Spleen (tissue), 11 donors: ENCODE data around the gene SPP1. TPM values are rescaled to one million over a fixed set of nuclear protein-coding genes. Genes with fewer than 3 reads are reported as not detected.

Experiments
- DNase-seq: peaks from one replicate; pipeline ENCODE4 v3.0.0-alpha.2; 2020
- H3K27ac ChIP-seq, 8 donors: fragments of 200-600 bp; sonication (generic) in 7 of 8; 1 replicate in 4 of 8; 2 replicates in 4 of 8; pipeline versions ENCODE4 v1.5.0 to v1.8.0; 2016 to 2021; ENCODE audit warnings: inconsistent platforms in 4 of 8, mild to moderate bottlenecking in 4 of 8, moderate library complexity in 1 of 8
- H3K27me3 ChIP-seq, 7 donors: fragments of 200-600 bp; sonication (generic) in 6 of 7; replicated peaks in 1 of 7; 1 replicate in 4 of 7; 2 replicates in 3 of 7; pipeline versions ENCODE4 v1.5.0 to v1.8.0; 2016 to 2021; ENCODE audit warnings: inconsistent platforms in 3 of 7, mild to moderate bottlenecking in 1 of 7
- H3K36me3 ChIP-seq, 6 donors: fragments of 200-600 bp; sonication (generic) in 5 of 6; 1 replicate in 4 of 6; 2 replicates in 2 of 6; pipeline versions ENCODE4 v1.5.0 to v1.8.0; 2016 to 2021; ENCODE audit warnings: inconsistent platforms in 2 of 6
- H3K4me1 ChIP-seq, 6 donors: fragments of 200-600 bp; sonication (generic) in 5 of 6; 1 replicate in 3 of 6; 2 replicates in 3 of 6; pipeline versions ENCODE4 v1.5.0 to v1.8.0; 2016 to 2021; ENCODE audit warnings: inconsistent platforms in 3 of 6
- H3K4me3 ChIP-seq, 8 donors: fragments of 200-600 bp; sonication (generic) in 7 of 8; 1 replicate in 4 of 8; 2 replicates in 4 of 8; pipeline versions ENCODE4 v1.5.0 to v1.8.0; 2016 to 2021; ENCODE audit warnings: inconsistent platforms in 4 of 8, mild to moderate bottlenecking in 4 of 8, moderate library complexity in 2 of 8
- H3K9me3 ChIP-seq, 8 donors: fragments of 200-600 bp; sonication (generic) in 7 of 8; 1 replicate in 4 of 8; 2 replicates in 4 of 8; pipeline versions ENCODE4 v1.5.0 to v1.8.0; 2016 to 2021; ENCODE audit warnings: inconsistent platforms in 4 of 8
- CTCF ChIP-seq, 11 experiments: fragments of 200-600 bp in 7 of 11; fragments of 450-650 bp in 4 of 11; sonication (generic) in 4 of 11; IDR thresholded peaks in 8 of 11; conservative IDR thresholded peaks in 3 of 11; 1 replicate in 7 of 11; 2 replicates in 4 of 11; pipeline versions ENCODE4 v1.4.0 to v1.8.0; 2016 to 2021; ENCODE audit warnings: antibody characterized with exemption in 11 of 11, inconsistent platforms in 4 of 11, mild to moderate bottlenecking in 1 of 11
- POLR2A ChIP-seq, 3 donors: fragments of 450-650 bp; IDR thresholded peaks; one replicate each; pipeline ENCODE4 v1.5.1; 2017; ENCODE audit warnings: antibody characterized with exemption in 3 of 3, mild to moderate bottlenecking in 1 of 3
- POLR2AphosphoS5 ChIP-seq, 3 donors: sonication (generic); formaldehyde crosslinking; IDR thresholded peaks; one replicate each; pipeline ENCODE4 v1.5.1; 2017; ENCODE audit warnings: antibody characterized with exemption in 3 of 3
- WGBS, 5 donors: extraction: QIAGEN DNeasy Blood & Tissue Kit in 3 of 5; methylation state at CpG; one replicate each; pipeline versions ENCODE4 v1.1.5 to v1.1.7; 2013 to 2018; 5-methylcytosine and 5-hydroxymethylcytosine counted together
- intact Hi-C: fragments of 100-400 bp; cut with DNase I; formaldehyde crosslinking; loops from one replicate; pipeline ENCODE4 v1.15.0; 2023; ENCODE audit warnings: low total_unique reads
- polyA plus RNA-seq, 3 donors: library from polyadenylated mRNA; stranded (reverse); fragments of 200-250 nt; gene quantifications; one replicate each; pipeline ENCODE4 v1.2.1, GENCODE V29; 2013
- total RNA-seq, 7 donors: library from RNA; depleted of rRNA in 3 of 7; stranded (reverse); fragments of >200 nt in 3 of 7; fragmentation: NEBNext Ultra II Directional in 4 of 7; extraction: Animal tissue kit (Norgen Biotek cat#: 25700) in 4 of 7; gene quantifications; one replicate each; pipeline versions ENCODE4 v1.1.0 to v1.2.1, GENCODE V29; 2016 to 2021
- donor health status: healthy with polysubstance abuse.
- donor health status: DM: no; HTN: no; CAD: no; lungs with moderate emphysema.
- donor health status: DM: no; HTN: no; CAD: no.
- donor health status: Bipolar disorder and iron deficiency.
- donor health status: healthy.
- donor health status: DM: no; HTN: no; CAD: no.
- donor health status: DM: yes; HTN: yes; CAD: no.

Gene SPP1
- total and polyA plus RNA-seq, 10 donors, result 0.28 to 18.4 (median 2.0) TPM

- Histone ChIP-seq H3K27ac (no peak overlapping the region), H3K9me3 (no peaks in the 10 kb centered on the region), H3K36me3 (no peaks in the 10 kb centered on the region), H3K4me3 (no peak overlapping the region), H3K27me3 (no peaks in the 10 kb centered on the region), H3K4me1 (no peaks in the 10 kb centered on the region)
- TF ChIP-seq CTCF (IDR thresholded peaks at IDR 0.05 in 8 of 11, conservative IDR thresholded peaks at IDR 0.05 in 3 of 11) (no peak), POLR2AphosphoS5 (IDR thresholded peaks at IDR 0.05) (no peak), POLR2A (IDR thresholded peaks at IDR 0.05) (no peak)
- 69 to 76% (median 75%) methylated on average over 5 of the region's 5 CpGs for WGBS, 5 donors
- no peak for DNase-seq
- intact Hi-C loops, result no loop called here
Observed at GRCh38 chr4:87941537-87942392, 33.7 kb upstream of the SPP1 start.

GRCh38 chr4:87943660-87944149 is 31.8 kb upstream of the SPP1 start:
- Histone ChIP-seq H3K4me3 (no peak overlapping the region), H3K36me3 (no peaks in the 10 kb centered on the region)

GRCh38 chr4:87944967-87945366 is 30.5 kb upstream of the SPP1 start:
- intact Hi-C loops, result no loop called here
- TF ChIP-seq CTCF (IDR thresholded peaks at IDR 0.05 in 8 of 11, conservative IDR thresholded peaks at IDR 0.05 in 3 of 11) (no peak), POLR2AphosphoS5 (IDR thresholded peaks at IDR 0.05) (no peak)
- DNase-seq, result no peak
- no peaks in the 10 kb centered on the region for H3K27me3 ChIP-seq
- no peak overlapping the region for H3K4me3 ChIP-seq
- WGBS, 5 donors, result 84 to 95% (median 88%) methylated on average over 8 of the region's 8 CpGs
- no peaks in the 10 kb centered on the region for H3K36me3 ChIP-seq
- no peaks in the 10 kb centered on the region for H3K9me3 ChIP-seq
- no peak overlapping the region for H3K27ac ChIP-seq
- no peaks in the 10 kb centered on the region for H3K4me1 ChIP-seq

More at GRCh38 chr4:87943660-87944149, 31.8 kb upstream of the SPP1 start:
- intact Hi-C loops, result no loop called here
- TF ChIP-seq POLR2A (IDR thresholded peaks at IDR 0.05) (no peak), CTCF (IDR thresholded peaks at IDR 0.05 in 8 of 11, conservative IDR thresholded peaks at IDR 0.05 in 3 of 11) (no peak), POLR2AphosphoS5 (IDR thresholded peaks at IDR 0.05) (no peak)
- 87 to 97% (median 92%) methylated on average over 3 of the region's 3 CpGs for WGBS, 5 donors
- Histone ChIP-seq H3K4me1 (no peaks in the 10 kb centered on the region), H3K27ac (no peak overlapping the region), H3K9me3 (no peaks in the 10 kb centered on the region), H3K27me3 (no peaks in the 10 kb centered on the region)
- DNase-seq, result no peak

- no peaks in the 10 kb centered on the region for H3K9me3 ChIP-seq
- WGBS, 5 donors, result 80 to 98% (median 93%) methylated on average over 3 of the region's 3 CpGs
- intact Hi-C loops, result no loop called here
- DNase-seq, result no peak
- H3K4me1 ChIP-seq, result peaks cover 0 to 2% (median 0%) of the 10 kb centered on the region in 6 donors
- no peaks in the 10 kb centered on the region for H3K36me3 ChIP-seq
- no peak for TF ChIP-seq POLR2AphosphoS5 (IDR thresholded peaks at IDR 0.05)
- H3K4me3 ChIP-seq, result no peak overlapping the region
- H3K27me3 ChIP-seq, result no peaks in the 10 kb centered on the region
- no peak overlapping the region for H3K27ac ChIP-seq
Observed at GRCh38 chr4:87946766-87947165, 28.7 kb upstream of the SPP1 start.
